Left lung (tissue), 10 donors: Measurements from ENCODE around the gene MCF2. TPM values are rescaled to one million over a fixed set of nuclear protein-coding genes. Genes with fewer than 3 reads are reported as not detected.

Experiments used
- ATAC-seq: fragments of 200-7000 bp; cut with Tn5 transposase; one replicate; pipeline ENCODE4 v1.9.1; 2020; ENCODE audit warnings: moderate library complexity
- DNase-seq, 4 donors: peaks; one replicate each; pipeline ENCODE4 v3.0.0-alpha.2; 2013 to 2020
- H3K27ac ChIP-seq, 2 donors: fragments of 200-600 bp; sonication (generic) in 1 of 2; one replicate each; pipeline versions ENCODE4 v1.5.0 to v1.8.0; 2020 to 2021
- H3K27me3 ChIP-seq, 2 donors: fragments of 200-600 bp; sonication (generic) in 1 of 2; one replicate each; pipeline versions ENCODE4 v1.5.0 to v1.8.0; 2020 to 2021
- H3K36me3 ChIP-seq, 2 donors: fragments of 200-600 bp; sonication (generic) in 1 of 2; one replicate each; pipeline versions ENCODE4 v1.5.0 to v1.8.0; 2020 to 2021
- H3K4me1 ChIP-seq, 2 donors: fragments of 200-600 bp; one replicate each; pipeline ENCODE4 v1.8.0; 2021
- H3K4me3 ChIP-seq, 2 donors: fragments of 200-600 bp; sonication (generic) in 1 of 2; one replicate each; pipeline versions ENCODE4 v1.5.0 to v1.8.0; 2020 to 2021; ENCODE audit warnings: mild to moderate bottlenecking in 1 of 2
- H3K9me3 ChIP-seq, 2 donors: fragments of 200-600 bp; sonication (generic) in 1 of 2; one replicate each; pipeline versions ENCODE4 v1.5.0 to v1.8.0; 2020 to 2021
- intact Hi-C, 2 donors: fragments of 100-400 bp; cut with DNase I; formaldehyde crosslinking; loops; one replicate each; pipeline versions ENCODE4 v1.11.2 to v1.14.2; 2022
- polyA plus RNA-seq, 6 donors: library from polyadenylated mRNA; unstranded; fragments of 120-200 nt; gene quantifications; one replicate each; pipeline ENCODE4 v1.2.1, GENCODE V29; 2013; ENCODE audit not compliant: insufficient read length in 6 of 6
- total RNA-seq, 2 donors: library from RNA; stranded (reverse); fragmentation: NEBNext Ultra II Directional; extraction: Animal tissue kit (Norgen Biotek cat#: 25700); gene quantifications; one replicate each; pipeline ENCODE4 v1.2.1, GENCODE V29; 2021
- TF ChIP-seq, protein P1 (sequence below), 2 donors: fragments of 200-600 bp; sonication (generic) in 1 of 2; IDR thresholded peaks; one replicate each; pipeline versions ENCODE4 v1.5.0 to v1.8.0; 2021; ENCODE audit warnings: antibody characterized with exemption in 2 of 2
- donor health status: DM: no; HTN: yes; CAD: no.
- donor health status: DM: no; HTN: no; CAD: no.

MCF2 gene
- total and polyA plus RNA-seq, 8 donors, result 0.05 to 0.27 (median 0.13) TPM; not detected in 2

DNA sequence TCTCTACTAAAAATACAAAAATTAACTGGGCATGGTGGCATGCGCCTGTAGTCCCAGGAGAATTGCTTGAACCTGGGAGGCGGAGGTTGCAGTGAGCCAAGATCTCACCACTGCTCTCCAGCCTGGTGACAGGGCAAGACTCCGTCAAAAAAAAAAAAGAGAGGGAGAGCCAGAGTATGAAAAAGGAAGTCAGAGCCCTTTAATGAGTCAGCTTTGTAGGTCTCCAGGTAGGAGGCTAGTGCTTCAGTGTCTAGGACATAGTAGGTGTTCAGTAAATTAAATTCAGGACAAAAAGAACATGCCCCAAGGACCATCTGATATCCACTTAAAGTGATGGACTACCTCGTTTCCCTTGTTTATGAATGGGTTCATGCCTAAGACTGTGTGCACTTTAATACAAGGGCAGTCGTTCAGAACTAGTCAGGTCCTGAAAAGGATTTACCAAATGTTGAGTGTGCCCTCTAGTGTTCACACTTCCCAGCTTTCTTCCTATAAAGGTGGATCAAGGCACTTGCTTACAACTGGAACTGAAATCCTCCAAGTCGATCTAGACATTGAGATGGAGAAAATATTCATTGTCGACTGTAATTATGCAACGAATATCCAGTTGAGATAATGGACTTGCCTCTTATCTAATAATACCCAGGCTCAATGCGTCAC lies 148.5 kb downstream of the MCF2 start:
- TF ChIP-seq, protein P1, sequence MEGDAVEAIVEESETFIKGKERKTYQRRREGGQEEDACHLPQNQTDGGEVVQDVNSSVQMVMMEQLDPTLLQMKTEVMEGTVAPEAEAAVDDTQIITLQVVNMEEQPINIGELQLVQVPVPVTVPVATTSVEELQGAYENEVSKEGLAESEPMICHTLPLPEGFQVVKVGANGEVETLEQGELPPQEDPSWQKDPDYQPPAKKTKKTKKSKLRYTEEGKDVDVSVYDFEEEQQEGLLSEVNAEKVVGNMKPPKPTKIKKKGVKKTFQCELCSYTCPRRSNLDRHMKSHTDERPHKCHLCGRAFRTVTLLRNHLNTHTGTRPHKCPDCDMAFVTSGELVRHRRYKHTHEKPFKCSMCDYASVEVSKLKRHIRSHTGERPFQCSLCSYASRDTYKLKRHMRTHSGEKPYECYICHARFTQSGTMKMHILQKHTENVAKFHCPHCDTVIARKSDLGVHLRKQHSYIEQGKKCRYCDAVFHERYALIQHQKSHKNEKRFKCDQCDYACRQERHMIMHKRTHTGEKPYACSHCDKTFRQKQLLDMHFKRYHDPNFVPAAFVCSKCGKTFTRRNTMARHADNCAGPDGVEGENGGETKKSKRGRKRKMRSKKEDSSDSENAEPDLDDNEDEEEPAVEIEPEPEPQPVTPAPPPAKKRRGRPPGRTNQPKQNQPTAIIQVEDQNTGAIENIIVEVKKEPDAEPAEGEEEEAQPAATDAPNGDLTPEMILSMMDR (IDR thresholded peaks at IDR 0.05), result peak; percentile 32 to 52
- Histone ChIP-seq H3K4me1 (no peaks in the 10 kb centered on the region), H3K4me3 (no peak overlapping the region), H3K36me3 (no peaks in the 10 kb centered on the region), H3K9me3 (no peaks in the 10 kb centered on the region), H3K27ac (no peak overlapping the region), H3K27me3 (peaks cover 0 to 6% of the 10 kb centered on the region in 2 donors)
- intact Hi-C loops, result no loop called here
- DNase-seq, result peak in 2 of 4 donors; percentile 16 to 58
- ATAC-seq, result peak; percentile 86

DNA sequence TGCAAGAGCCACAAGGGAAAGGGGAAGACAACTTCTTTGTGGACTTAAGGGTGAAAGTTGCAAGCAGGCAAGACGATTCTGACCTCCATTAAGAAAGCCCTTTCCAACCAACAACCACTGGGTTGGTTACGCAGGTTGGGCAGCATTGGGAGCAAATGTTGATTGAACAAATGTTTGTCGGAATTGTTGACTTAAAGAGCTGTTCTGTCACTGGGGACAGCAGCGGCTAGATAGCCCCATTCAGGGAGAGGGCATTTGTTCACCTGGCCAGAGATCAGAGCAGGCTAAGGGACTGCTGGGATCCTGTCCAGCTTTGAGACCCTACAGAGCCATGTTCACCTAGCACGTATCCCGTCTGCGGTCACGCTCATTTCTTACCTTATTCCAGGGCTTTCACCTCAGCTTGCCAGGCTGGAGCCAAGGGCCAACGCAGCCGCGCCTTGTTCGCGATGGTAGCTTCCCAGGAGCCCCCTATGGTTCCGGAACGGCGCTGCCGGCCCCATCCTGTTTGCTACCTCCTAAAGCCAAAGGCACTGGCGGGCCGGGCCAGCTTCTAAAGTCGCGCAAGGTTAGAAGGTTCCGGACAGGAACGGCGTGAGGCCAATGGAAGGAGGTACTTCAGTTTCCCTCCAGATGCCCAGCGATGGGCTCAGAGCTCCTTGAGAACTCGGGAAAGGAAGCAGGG lies 152.8 kb downstream of the MCF2 start:
- Histone ChIP-seq H3K9me3 (no peaks in the 10 kb centered on the region), H3K4me3 (no peak overlapping the region), H3K27me3 (peaks cover 0 to 6% of the 10 kb centered on the region in 2 donors), H3K27ac (no peak overlapping the region), H3K36me3 (no peaks in the 10 kb centered on the region), H3K4me1 (no peaks in the 10 kb centered on the region)
- no peak for ATAC-seq
- TF ChIP-seq, protein P1 (IDR thresholded peaks at IDR 0.05), result no peak
- DNase-seq, result peak in 1 of 4 donors; percentile 62
- intact Hi-C loops, result no loop called here

DNA sequence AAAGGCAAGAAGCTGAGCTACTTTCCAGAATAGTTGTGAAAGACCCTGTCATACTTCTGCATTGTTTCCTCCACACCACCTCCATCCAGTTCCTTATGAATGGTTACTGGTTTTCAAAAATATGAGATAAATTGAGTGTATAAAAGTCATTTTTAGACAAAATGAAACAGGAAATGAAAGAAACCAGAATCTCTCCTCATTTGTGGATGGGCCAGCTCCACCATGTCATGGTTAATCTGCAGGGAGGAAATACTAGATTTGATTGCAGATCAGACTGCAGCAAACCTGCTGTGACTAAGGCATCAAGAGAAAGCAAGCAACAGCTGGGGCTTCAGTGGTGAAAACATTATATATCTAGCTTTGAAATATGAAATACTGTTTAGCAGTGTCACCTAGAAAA lies 153.6 kb downstream of the MCF2 start:
- Histone ChIP-seq H3K9me3 (no peaks in the 10 kb centered on the region), H3K27ac (no peak overlapping the region), H3K27me3 (peaks cover 0 to 6% of the 10 kb centered on the region in 2 donors), H3K36me3 (no peaks in the 10 kb centered on the region), H3K4me3 (no peak overlapping the region), H3K4me1 (no peaks in the 10 kb centered on the region)
- TF ChIP-seq, protein P1 (IDR thresholded peaks at IDR 0.05), result no peak
- DNase-seq (no peak), ATAC-seq (no peak)
- intact Hi-C loops, result no loop called here

DNA sequence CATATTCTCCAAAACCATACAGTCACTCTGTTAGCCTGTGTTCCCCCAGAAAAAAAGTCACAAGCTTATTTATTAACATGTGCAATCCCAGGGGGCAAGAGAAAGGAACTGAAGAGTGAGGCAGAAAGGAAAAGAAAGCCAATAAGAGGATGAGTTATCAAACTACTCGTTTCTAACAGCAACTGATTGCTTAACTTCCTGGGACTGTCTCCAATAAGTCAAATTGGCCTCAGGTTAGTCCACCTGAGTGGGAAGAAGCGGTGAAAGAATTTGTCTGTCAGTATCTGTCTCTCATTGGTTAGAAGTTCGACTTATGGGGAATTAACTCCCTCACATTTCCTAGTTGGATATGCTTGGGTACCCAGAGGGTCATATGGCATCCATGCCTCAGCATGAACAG lies 163.4 kb downstream of the MCF2 start:
- ATAC-seq, result no peak
- TF ChIP-seq, protein P1 (IDR thresholded peaks at IDR 0.05), result no peak
- no peak for DNase-seq
- no peaks in the 10 kb centered on the region for H3K4me1 ChIP-seq
- no peaks in the 10 kb centered on the region for H3K36me3 ChIP-seq
- intact Hi-C loops, result no loop called here
- H3K9me3 ChIP-seq, result no peaks in the 10 kb centered on the region
- no peak overlapping the region for H3K27ac ChIP-seq
- H3K4me3 ChIP-seq, result no peak overlapping the region
- H3K27me3 ChIP-seq, result no peaks in the 10 kb centered on the region

DNA sequence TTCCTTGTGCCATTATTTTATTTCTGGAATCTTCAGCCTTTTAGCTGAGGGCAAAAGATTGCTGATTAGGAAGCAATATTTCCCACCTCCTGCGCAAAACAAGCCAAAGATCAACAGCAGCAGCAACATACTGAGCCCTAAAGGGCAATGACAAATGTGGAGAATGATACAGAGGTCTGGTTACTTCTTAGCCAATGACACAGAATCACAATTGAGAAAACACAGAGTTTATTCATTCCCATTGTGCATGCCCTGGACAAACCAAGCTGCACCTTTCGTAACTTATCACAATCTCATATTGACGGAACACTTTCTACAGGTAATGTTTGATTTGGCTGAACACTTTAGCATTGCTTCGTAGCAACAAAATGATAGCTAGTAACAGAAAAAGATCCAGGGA lies 164.0 kb downstream of the MCF2 start:
- no peak for ATAC-seq
- Histone ChIP-seq H3K27ac (no peak overlapping the region), H3K4me3 (no peak overlapping the region), H3K9me3 (no peaks in the 10 kb centered on the region), H3K4me1 (no peaks in the 10 kb centered on the region), H3K36me3 (no peaks in the 10 kb centered on the region), H3K27me3 (no peaks in the 10 kb centered on the region)
- TF ChIP-seq, protein P1 (IDR thresholded peaks at IDR 0.05), result no peak
- intact Hi-C loops, result no loop called here
- DNase-seq, result no peak
